Rectal smooth muscle tissue (tissue), 1 donor: ENCODE results near the gene CPM.

Experiments used
- H3K27ac ChIP-seq: one replicate; pipeline ENCODE4 v1.7.0; 2013; ENCODE audit warnings: low read depth, low read length, inconsistent platforms
- H3K27me3 ChIP-seq: one replicate; pipeline ENCODE4 v1.7.0; 2013; ENCODE audit warnings: low read length; ENCODE audit not compliant: control insufficient read depth, insufficient read depth
- H3K36me3 ChIP-seq: one replicate; pipeline ENCODE4 v1.7.0; 2013; ENCODE audit warnings: low read length; ENCODE audit not compliant: control insufficient read depth, insufficient read depth
- H3K4me1 ChIP-seq: one replicate; pipeline ENCODE4 v1.7.0; 2013; ENCODE audit warnings: low read length; ENCODE audit not compliant: control insufficient read depth, insufficient read depth
- H3K4me3 ChIP-seq: one replicate; pipeline ENCODE4 v1.7.0; 2013; ENCODE audit warnings: low read length
- H3K9ac ChIP-seq: one replicate; pipeline ENCODE4 v1.7.0; 2013; ENCODE audit warnings: low read length

Gene CPM

DNA sequence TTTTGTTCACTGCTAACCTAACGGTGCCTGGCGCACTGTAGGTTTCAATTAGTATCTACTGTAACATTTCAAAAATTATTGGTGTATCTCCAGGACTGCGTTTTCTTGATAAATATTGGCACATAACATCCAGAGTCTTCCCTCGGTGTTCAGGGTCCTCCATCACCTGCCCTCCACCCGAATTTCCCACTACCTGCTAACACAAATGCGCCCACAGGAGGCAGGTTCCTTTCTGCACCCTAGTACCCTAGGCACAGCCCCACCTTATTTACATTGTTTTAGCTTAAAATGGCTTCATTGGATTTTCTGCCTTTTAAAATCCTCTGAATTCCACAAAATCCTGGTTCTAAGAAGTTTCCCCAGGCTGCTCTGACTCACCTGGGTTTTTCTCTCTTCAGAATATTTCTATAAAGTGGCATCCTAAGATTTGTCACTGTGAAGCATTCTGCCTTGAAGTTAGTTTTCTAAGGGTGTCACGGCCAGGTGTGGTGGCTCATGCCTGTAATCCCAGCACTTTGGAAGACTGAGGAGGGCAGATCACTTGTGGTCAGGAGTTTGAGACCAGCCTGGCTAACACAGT is 38.6 kb downstream of the CPM start:
- Histone ChIP-seq H3K27me3 (no peaks in the 10 kb centered on the region), H3K27ac (no peak overlapping the region), H3K4me1 (no peaks in the 10 kb centered on the region), H3K36me3 (no peaks in the 10 kb centered on the region), H3K9ac (no peak overlapping the region), H3K4me3 (no peak overlapping the region)

DNA sequence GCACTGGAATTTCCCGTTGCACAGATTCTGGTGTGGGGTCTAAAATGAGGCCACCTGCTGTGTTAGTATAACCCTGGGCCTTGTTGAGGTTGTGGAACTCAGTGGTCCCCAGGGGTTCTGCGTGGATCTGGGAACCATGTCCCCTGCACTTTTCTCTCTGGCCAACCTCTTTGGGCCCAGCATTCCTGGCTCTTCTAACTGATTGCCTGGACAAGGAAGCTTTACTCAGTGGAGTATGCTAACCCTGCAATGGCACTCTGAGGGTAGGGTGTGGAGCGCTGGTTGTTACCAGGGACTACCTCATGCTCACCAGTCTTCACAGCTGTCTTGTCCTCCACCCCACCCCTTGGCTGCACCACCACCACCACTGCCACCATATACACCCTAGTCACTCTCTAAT is 39.2 kb downstream of the CPM start:
- Histone ChIP-seq H3K4me3 (no peak overlapping the region), H3K27me3 (no peaks in the 10 kb centered on the region), H3K4me1 (no peaks in the 10 kb centered on the region), H3K9ac (no peak overlapping the region), H3K27ac (no peak overlapping the region), H3K36me3 (no peaks in the 10 kb centered on the region)

DNA sequence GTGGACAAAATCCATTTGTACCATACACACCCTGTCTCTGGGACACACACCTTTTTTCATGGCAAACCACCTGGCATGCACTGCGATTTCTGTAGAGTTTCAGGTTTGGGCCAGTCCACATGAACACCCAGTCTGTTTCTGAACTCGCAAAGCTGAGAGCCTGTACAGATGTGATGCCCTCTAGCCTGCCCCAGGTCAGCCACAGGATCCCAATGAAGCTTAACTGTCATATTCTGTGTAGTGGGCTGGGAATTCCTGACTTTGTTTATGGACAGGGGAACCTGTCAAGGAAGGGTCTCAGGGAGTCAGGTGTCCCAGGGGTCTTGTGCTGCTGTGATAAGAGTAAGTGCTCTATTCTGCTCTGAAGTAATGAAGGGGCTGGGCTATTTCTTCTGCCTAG is 39.8 kb downstream of the CPM start:
- H3K36me3 ChIP-seq, result no peaks in the 10 kb centered on the region
- no peak overlapping the region for H3K9ac ChIP-seq
- no peak overlapping the region for H3K4me3 ChIP-seq
- H3K27me3 ChIP-seq, result no peaks in the 10 kb centered on the region
- H3K4me1 ChIP-seq, result no peaks in the 10 kb centered on the region
- H3K27ac ChIP-seq, result no peak overlapping the region

DNA sequence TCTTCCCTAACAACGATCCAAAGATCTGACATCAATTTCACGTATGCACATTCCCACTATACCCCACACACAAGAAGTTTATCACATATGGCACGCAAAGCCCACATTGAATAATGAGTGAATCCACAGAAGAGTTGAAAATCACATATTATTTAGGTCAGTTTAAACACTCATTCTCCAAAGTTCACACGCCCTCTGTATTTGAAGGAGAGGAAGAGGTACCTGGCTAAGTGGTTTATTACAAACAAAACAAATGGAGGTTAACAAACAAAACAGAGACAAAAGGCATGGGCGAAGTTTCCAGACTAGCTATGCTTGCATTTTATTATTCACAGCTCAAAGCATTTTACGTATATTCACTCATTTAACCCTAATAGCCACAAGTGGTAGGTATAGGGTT is 41.8 kb downstream of the CPM start:
- H3K27me3 ChIP-seq, result no peaks in the 10 kb centered on the region
- no peak overlapping the region for H3K27ac ChIP-seq
- H3K4me1 ChIP-seq, result no peaks in the 10 kb centered on the region
- no peak overlapping the region for H3K4me3 ChIP-seq
- no peaks in the 10 kb centered on the region for H3K36me3 ChIP-seq
- no peak overlapping the region for H3K9ac ChIP-seq

DNA sequence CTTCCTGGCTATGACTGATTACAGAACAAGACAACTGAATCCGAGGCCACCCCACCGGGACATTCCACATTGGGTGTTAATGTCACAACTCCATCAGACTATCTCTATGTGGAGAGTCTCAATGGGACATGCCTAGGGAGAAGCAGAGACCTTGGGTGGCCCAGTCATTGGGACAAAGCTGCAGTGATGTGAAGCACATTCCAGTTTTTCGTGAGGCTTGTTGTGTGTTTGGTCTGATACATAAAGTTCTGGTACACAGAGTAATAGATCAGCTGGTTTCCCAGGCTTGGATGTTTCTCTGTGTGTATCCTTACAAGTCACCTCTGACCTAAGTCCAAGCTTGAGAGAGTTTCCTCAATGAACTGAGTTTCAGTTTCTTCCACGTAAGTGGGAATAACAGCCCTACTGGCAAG is 42.3 kb downstream of the CPM start:
- H3K9ac ChIP-seq, result no peak overlapping the region
- no peak overlapping the region for H3K27ac ChIP-seq
- H3K27me3 ChIP-seq, result no peaks in the 10 kb centered on the region
- no peaks in the 10 kb centered on the region for H3K36me3 ChIP-seq
- no peak overlapping the region for H3K4me3 ChIP-seq
- H3K4me1 ChIP-seq, result no peaks in the 10 kb centered on the region

DNA sequence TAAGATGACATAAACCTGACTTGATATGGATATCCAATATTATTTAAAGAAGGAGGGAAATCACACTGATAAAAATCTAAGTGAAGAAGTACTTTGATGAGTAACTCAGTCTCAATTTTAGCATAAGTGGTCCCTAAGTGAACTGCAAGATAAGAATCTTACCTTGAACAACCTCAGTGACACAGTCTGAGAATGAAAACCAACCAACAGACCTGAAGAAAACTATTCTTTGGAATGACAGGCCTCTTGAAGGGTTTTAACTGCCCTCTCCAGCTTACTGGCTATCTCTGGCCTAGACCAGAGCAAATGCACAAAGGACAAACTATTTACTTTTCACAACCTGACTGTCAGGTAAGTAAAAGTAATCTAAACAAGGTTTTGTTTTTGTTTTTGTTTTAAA is 44.7 kb downstream of the CPM start:
- Histone ChIP-seq H3K27ac (no peak overlapping the region), H3K4me1 (no peaks in the 10 kb centered on the region), H3K9ac (no peak overlapping the region), H3K36me3 (no peaks in the 10 kb centered on the region), H3K27me3 (no peaks in the 10 kb centered on the region), H3K4me3 (no peak overlapping the region)

DNA sequence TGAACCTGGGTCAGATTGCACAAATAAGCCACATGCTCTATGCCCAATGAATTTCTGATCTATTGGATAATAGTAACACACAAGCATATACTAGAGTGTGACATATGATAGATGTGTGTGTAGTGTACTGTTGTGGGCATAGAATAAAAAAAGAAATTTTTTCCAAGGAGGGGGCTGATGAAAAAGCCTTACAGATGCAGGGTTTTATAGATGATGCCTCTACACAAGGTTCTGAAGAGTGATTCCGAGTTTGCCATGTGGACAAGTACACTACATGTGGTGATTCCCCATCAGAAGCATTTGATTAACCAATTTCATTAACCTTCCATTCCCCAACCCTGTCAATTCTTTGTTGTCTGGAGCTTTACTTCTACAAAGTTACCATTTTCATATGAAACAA is 45.3 kb downstream of the CPM start:
- H3K36me3 ChIP-seq, result no peaks in the 10 kb centered on the region
- no peak overlapping the region for H3K9ac ChIP-seq
- H3K27ac ChIP-seq, result no peak overlapping the region
- H3K4me1 ChIP-seq, result no peaks in the 10 kb centered on the region
- H3K27me3 ChIP-seq, result no peaks in the 10 kb centered on the region
- H3K4me3 ChIP-seq, result no peak overlapping the region

DNA sequence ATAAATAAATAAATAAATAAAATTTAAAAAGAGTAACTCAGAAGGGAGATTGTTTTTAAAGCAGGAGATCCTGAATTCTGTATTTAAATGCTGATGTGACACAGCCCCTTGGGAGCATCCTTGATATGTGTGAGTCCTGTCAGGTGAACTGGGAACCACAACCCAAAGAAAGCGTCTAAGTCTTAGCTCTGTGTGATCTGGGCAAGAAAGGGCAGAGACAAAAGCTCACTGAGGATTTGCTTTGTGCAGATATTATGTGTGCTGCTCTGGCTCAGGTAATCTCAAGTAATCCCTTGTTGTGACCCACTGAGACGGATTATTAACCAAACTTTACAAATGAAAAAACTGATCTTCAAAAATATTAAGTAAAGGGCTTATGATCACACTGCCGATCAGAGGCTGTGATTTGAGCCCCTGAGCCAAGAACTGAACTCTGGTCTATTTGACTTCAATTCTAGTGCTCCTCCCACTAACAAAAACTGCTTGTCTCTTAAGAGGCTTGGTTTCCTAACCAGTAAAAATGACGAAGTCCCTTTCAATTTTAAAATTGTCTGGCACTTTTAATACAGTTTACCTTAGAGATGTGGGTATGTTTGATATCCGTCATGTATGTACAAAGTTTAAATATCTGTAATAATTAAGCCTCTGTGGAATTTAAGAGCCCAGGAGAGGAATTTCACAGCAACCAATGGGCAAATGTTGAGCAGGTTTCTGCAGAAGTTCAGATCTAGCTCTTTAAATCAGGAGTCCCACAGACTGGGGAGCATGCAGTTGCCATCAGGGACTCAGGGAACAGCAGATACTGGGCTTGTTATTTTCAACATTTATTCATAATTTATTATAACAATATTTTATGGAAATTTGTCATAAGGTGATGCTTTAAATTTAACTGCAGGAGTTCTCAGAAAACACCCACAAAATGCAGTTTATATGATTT is 46.1 kb downstream of the CPM start:
- H3K4me3 ChIP-seq, result no peak overlapping the region

DNA sequence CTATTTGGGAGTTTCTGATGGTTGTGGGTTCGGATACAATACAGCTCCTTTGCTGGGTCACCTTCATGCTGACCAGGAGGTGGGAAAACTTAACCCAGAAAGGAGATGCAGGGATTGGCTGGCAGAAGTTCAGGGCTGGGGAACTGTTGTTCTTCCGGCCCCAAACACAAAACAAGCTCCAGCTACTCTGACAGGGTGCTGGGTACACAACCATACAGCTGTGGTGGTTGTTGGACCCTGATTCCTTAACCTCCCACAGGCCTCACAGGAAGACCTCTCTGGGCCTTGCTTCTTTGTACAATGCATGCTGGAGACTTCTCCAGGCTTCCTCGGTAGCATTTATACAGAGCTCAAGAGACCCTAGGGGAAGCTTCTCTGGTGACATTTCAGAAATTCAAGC is 47.6 kb downstream of the CPM start:
- no peaks in the 10 kb centered on the region for H3K27me3 ChIP-seq
- H3K27ac ChIP-seq, result no peak overlapping the region
- no peaks in the 10 kb centered on the region for H3K36me3 ChIP-seq
- no peaks in the 10 kb centered on the region for H3K4me1 ChIP-seq
- no peak overlapping the region for H3K4me3 ChIP-seq
- H3K9ac ChIP-seq, result no peak overlapping the region

More for the DNA sequence above, 46.1 kb downstream of the CPM start:
- no peak overlapping the region for H3K27ac ChIP-seq
- no peaks in the 10 kb centered on the region for H3K27me3 ChIP-seq
- H3K4me1 ChIP-seq, result no peaks in the 10 kb centered on the region
- H3K36me3 ChIP-seq, result no peaks in the 10 kb centered on the region
- H3K9ac ChIP-seq, result no peak overlapping the region

DNA sequence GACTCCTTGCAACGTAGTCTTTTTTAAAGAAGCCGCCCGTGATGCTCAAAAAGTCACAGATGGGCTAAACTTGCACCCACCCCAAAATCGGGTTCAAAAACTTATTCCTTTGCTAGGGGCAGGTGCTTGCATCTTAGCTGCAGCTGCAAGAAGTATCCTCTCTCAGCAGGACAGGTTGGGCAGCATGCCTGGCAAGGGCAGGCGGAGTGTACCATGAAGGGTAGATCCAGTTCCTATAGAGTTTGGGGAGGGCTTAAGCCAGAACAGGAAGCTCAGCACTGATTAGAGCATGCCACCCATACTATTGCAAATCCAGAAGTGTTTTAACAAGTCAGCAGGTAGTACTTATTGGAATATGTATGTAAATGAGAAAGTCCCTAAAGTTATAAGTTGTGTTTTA is 48.7 kb downstream of the CPM start:
- Histone ChIP-seq H3K27me3 (no peaks in the 10 kb centered on the region), H3K9ac (no peak overlapping the region), H3K4me3 (no peak overlapping the region), H3K27ac (no peak overlapping the region), H3K36me3 (no peaks in the 10 kb centered on the region), H3K4me1 (no peaks in the 10 kb centered on the region)

DNA sequence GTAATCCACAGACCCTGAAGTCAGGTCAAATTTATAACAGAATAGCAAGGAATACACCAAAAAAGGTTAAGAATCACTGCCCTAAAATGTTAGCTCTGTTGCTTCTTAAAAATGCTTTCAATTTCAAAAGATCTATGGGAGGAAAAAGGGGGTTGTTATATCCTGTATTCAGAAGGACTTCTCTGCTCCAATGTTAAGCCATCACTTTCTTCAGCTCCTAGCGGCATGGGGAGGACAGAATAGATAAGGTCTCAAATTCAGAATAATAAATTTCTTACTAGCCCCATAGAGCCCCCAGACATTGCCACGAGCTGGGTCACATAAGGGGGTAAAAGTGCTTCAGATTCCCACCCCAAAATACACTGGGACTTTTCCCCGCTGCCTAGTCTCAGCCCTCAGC is 49.8 kb downstream of the CPM start:
- Histone ChIP-seq H3K9ac (no peak overlapping the region), H3K27me3 (no peaks in the 10 kb centered on the region), H3K4me1 (no peaks in the 10 kb centered on the region), H3K27ac (no peak overlapping the region), H3K4me3 (no peak overlapping the region), H3K36me3 (no peaks in the 10 kb centered on the region)

DNA sequence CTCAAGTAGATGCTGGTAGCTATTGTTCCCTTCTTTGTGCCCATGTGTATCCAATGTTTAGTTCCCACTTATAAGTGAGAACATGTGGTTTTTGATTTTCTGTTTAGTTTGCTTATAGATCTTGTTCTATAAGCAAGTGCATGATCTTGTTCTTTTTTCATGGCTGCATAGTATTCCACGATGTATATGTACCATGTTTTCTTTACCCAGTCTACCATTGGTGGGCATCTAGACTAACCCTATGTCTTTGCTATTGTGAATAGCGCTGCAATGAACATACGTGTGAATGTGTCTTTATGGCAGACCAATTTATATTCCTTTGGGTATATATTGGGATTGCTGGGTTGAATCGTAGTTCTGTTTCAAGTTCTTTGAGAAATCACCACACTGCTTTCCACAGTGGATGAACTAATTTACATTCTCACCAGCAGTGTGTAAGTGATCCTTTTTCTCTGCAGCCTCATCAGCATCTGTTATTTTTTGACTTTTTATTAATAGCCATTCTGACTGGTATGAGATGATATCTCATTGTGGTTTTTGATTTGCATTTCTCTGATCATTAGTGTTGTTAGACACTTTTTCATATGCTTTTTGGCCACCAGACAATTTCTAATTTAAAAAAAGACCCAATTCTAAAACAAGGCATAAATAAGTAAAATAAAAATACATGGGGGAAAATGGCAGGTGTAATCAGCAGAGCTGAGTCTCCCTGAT is 50.6 kb downstream of the CPM start:
- Histone ChIP-seq H3K27ac (no peak overlapping the region), H3K36me3 (no peaks in the 10 kb centered on the region), H3K27me3 (no peaks in the 10 kb centered on the region), H3K4me1 (no peaks in the 10 kb centered on the region), H3K9ac (no peak overlapping the region), H3K4me3 (no peak overlapping the region)
